ENCODE measurements around the gene DTHD1. TPM values are rescaled to one million over a fixed set of nuclear protein-coding genes. Genes with fewer than 3 reads are reported as not detected.

The DTHD1 gene
- total RNA-seq (not detected in 2 replicates), polyA plus RNA-seq (not detected in 2 replicates), polyA minus RNA-seq (not detected in 2 replicates), Bru-seq, nascent RNA (not detected), BruChase-seq, experiment 1, labeled RNA remaining after a 6-hour chase (not detected), BruChase-seq, experiment 2, labeled RNA remaining after a 2-hour chase (not detected)
- polyA plus RNA-seq (2011; cell fraction: cytosol; rRNA removed) = not detected in 2 replicates
- polyA plus RNA-seq (2011; cell fraction: nucleus; rRNA removed) = not detected in 2 replicates
- not detected in 2 replicates for polyA plus RNA-seq (2012)
- not detected for polyA minus RNA-seq (2011; cell fraction: cytosol; rRNA and poly(A)+ RNA removed)
- polyA minus RNA-seq (2011; cell fraction: nucleus; rRNA and poly(A)+ RNA removed) = not detected in 2 replicates
- long read RNA-seq = 0 reads

DNA sequence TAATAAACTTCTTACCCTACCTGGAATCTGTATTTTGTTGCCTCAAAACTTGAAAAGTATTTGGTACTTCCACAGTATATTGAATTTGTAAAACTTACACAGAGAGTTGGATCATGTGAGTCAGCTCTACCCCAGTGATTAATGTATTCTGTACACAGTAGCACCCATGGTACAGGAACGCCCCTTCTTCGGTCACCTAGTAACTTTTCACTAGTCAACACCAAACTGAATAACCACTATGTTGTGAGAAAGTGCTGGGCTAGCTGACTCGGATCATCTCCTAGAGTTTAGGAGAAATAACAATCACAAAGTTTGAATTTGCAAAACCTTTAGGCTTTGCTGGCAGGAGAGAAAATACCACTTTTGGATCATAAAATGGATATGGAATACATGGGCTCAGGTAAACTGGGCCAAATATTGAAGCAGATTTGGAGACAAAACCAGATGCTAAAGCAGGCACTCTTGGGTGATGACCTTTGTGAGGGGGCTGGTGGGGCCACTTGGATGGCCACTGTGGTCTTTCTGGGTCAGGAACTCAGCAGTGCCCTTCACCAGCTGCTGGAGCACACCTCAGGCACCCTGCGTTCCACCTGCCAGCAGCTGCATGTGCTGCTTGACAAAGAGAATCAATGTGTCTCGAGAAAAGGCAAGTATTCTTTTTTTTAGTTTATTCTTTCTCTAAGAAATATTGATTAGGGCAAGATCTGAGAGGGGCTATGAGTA lies at the start of gene DTHD1:
Gene DTHD1 (plus strand): TSS at position 233 of the 723 bp plus-strand sequence. CDS start 143 bp downstream, at position 376.
- no peaks in the 10 kb centered on the region for H4K20me1 ChIP-seq (replicated peaks; ENCODE audit: control insufficient read depth, extremely low read depth, insufficient read depth, low read length)
- no peaks in the 10 kb centered on the region for H3K27me3 ChIP-seq (ENCODE audit: control insufficient read depth in 2 of 2, insufficient read depth in 2 of 2, low read length in 2 of 2)
- no peak within 1 kb of the TSS for H3K27ac ChIP-seq (ENCODE audit: insufficient read depth, low read depth, low read length)
- no peak within 1 kb of the TSS for H2AFZ ChIP-seq (ENCODE audit: low read depth, low read length)
- CTCF ChIA-PET = no interaction called here
- FAIRE-seq (no peak), DNase-seq (ENCODE audit: low read depth, low spot score) (no peak)
- H3K4me2 ChIP-seq (ENCODE audit: insufficient read depth, low read length) = no peak within 1 kb of the TSS
- H3K9ac ChIP-seq (replicated peaks; ENCODE audit: extremely low read depth, insufficient read depth, low read length) = no peak within 1 kb of the TSS
- no TSS peak for BruUV-seq (replicated peaks)
- POLR2A ChIA-PET = no interaction called here
- H3K9me1 ChIP-seq (replicated peaks; ENCODE audit: control insufficient read depth, extremely low read depth, insufficient read depth, low read length) = no peaks in the 10 kb centered on the region
- TF ChIP-seq FOS (IDR thresholded peaks at IDR 0.05; ENCODE audit: borderline replicate concordance, insufficient read depth, low read length) (no peak), GATA2 (IDR thresholded peaks at IDR 0.05; ENCODE audit: insufficient read depth, insufficient read length, low read depth, low read length) (no peak), JUN (IDR thresholded peaks at IDR 0.05; ENCODE audit: borderline replicate concordance, insufficient read depth, insufficient read length, low read depth) (no peak), MYC (IDR thresholded peaks at IDR 0.05; ENCODE audit: low read depth, low read length) (no peak), POLR2AphosphoS5 (IDR thresholded peaks at IDR 0.05; ENCODE audit: insufficient read depth, low read depth, low read length) (no peak), MAX (IDR thresholded peaks at IDR 0.05; ENCODE audit: insufficient read depth, insufficient read length) (no peak), EZH2 (IDR thresholded peaks at IDR 0.05; ENCODE audit: borderline replicate concordance, low read depth, low read length, severe bottlenecking) (no peak), POLR2A (IDR thresholded peaks at IDR 0.05; ENCODE audit: low read depth, low read length) (no peak)
- TF ChIP-seq, protein P1, sequence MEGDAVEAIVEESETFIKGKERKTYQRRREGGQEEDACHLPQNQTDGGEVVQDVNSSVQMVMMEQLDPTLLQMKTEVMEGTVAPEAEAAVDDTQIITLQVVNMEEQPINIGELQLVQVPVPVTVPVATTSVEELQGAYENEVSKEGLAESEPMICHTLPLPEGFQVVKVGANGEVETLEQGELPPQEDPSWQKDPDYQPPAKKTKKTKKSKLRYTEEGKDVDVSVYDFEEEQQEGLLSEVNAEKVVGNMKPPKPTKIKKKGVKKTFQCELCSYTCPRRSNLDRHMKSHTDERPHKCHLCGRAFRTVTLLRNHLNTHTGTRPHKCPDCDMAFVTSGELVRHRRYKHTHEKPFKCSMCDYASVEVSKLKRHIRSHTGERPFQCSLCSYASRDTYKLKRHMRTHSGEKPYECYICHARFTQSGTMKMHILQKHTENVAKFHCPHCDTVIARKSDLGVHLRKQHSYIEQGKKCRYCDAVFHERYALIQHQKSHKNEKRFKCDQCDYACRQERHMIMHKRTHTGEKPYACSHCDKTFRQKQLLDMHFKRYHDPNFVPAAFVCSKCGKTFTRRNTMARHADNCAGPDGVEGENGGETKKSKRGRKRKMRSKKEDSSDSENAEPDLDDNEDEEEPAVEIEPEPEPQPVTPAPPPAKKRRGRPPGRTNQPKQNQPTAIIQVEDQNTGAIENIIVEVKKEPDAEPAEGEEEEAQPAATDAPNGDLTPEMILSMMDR (IDR thresholded peaks at IDR 0.05; ENCODE audit: extremely low read depth in 1 of 2, insufficient read depth in 1 of 2, low read depth in 1 of 2, low read length in 2 of 2) = no peak
- dilution Hi-C loops (cut with MboI; ENCODE audit: extremely low pct_ligation_motif_present, low sequenced_read_pairs) (no loop called here), intact Hi-C loops (cut with micrococcal nuclease) (no loop called here)
- no peaks in the 10 kb centered on the region for H3K36me3 ChIP-seq (ENCODE audit: control insufficient read depth in 2 of 2, extremely low read depth in 1 of 2, insufficient read depth in 2 of 2, low read length in 2 of 2)
- no peaks in the 10 kb centered on the region for H3K79me2 ChIP-seq (ENCODE audit: control insufficient read depth, insufficient read depth, low read length)
- no peaks in the 10 kb centered on the region for H3K9me3 ChIP-seq (replicated peaks; ENCODE audit: control insufficient read depth, insufficient read depth, low read length)
- H3K4me3 ChIP-seq (replicated peaks in 1 of 3; ENCODE audit: insufficient read depth in 1 of 3, low read depth in 1 of 3, low read length in 3 of 3) = no peak within 1 kb of the TSS
- H3K4me1 ChIP-seq (ENCODE audit: control insufficient read depth, extremely low read depth, insufficient read depth, low read length) = no peaks in the 10 kb centered on the region
